GM21526 (cell line): ENCODE measurements around the gene TAF8.

Experiments used
- ATAC-seq: cut with Tn5 transposase; IDR thresholded peaks from one replicate; pipeline ENCODE4 v1.9.1; 2021; ENCODE audit warnings: moderate library complexity; ENCODE audit not compliant: unreplicated experiment, low FRiP score

TAF8 gene

DNA sequence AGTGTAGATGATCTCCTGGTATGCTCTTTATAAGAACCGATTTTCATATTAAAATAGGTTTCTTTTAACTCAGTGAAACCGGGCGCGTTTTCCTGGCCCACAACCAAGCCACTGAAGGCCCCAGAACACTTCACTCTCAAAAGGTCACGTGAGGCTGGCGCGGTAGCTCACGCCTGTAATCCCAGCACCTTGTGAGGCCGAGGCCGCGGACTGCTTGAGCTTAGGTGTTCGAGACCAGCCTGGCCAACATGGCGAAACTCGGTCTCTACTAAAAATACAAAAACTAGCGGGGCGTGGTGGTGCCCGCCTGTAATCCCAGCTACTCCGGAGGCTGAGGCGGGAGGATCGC is 402 bp upstream of the TAF8 start:
- no peak for ATAC-seq

DNA sequence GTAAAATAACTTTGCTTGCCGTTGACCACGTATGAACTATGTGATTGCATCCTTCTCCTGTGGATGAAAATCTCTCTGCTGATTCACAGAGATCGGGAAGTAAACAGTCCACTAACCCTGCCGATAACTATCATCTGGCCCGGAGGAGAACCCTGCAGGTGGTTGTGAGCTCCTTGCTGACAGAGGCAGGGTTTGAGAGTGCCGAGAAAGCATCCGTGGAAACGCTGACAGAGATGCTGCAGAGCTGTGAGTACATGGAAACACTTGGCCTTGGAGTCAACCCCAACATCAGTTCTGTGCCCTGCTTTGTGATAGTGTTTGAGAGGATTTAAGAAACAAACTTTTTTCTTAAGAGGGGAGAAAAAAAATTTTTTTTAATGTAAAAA is 937 bp downstream of the TAF8 start:
- no peak for ATAC-seq

- ATAC-seq, result no peak
Measured at GRCh38 chr6:42053601-42054000, 3.3 kb downstream of the TAF8 start.

DNA sequence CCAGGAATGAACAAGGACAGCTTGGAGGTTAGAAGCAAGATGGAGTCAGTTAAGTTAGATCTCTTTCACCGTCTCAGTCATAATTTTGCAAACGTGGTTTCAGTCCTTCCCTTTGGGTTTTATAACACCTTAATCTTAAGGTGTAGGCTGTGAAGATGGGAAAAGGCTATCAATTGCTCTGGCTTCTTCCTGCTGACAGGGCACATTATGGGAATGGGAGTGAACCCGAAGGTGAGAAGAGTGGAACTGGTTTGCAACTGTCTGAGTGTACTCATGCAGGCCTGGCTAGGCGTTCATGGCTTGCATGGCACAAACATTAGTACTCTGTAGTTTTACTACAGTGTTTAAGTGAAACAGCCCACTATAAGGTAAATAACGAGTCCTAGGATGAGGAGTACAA is 9.4 kb downstream of the TAF8 start:
- no peak for ATAC-seq

- ATAC-seq, result no peak
Measured at GRCh38 chr6:42066156-42066675, 15.9 kb downstream of the TAF8 start.

- no peak for ATAC-seq
Measured at GRCh38 chr6:42068173-42068572, 17.8 kb downstream of the TAF8 start.

GRCh38 chr6:42068872-42069522 is 18.7 kb downstream of the TAF8 start:
- no peak for ATAC-seq

DNA sequence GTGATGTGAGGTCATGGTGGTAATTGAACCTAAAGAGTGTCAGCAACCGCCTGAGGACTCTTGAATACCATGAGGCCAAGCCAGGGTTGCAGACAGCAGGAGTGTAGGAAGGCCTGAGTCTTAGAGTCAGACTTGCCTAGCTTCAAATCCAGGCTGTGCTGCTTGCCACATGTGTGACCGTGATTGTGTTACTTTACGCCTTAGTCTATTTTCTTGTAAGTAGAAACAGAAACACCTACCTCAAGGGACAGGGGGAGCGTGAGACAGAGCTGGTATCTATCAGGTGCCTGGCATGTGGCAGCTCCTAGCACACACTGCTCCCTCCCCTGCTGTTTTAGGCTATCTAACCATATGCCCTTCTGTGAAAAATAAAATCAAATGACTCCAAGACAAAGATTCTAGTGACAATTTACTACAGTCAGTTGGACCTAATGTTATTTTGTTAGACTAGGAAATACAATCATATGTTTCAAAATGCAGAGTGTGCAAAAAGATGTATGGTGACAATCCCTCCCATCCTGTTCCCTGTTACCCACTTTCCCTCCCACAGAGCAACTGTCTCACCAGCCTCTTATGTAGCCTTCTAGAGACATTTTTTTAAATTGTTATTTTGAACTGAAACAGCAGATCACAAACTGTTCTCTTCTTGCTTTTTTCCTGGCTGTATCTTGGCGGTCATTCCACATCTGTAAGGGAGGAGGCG is 21.7 kb downstream of the TAF8 start:
- no peak for ATAC-seq

DNA sequence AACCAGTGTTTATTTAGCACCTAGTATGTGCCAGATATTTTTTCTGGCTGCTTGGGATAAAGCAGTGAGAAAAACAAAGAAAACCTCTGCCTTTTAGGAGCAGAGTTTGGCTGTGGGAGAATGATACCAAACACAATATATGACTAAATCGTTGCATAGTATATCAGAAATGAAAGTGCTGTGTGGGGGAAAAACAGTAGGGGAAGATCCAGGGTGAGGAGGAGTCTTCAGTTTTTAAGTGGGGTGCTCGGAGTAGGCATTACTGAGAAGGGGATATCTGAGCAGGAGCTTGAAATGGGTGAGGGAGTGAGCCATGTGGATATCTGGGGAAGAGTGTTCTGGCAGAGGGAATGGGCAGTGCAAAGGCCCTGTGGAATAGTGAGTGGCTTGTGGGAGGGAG is 23.0 kb downstream of the TAF8 start:
- no peak for ATAC-seq

- ATAC-seq, result no peak
Measured at GRCh38 chr6:42075159-42075838, 25.0 kb downstream of the TAF8 start.

DNA sequence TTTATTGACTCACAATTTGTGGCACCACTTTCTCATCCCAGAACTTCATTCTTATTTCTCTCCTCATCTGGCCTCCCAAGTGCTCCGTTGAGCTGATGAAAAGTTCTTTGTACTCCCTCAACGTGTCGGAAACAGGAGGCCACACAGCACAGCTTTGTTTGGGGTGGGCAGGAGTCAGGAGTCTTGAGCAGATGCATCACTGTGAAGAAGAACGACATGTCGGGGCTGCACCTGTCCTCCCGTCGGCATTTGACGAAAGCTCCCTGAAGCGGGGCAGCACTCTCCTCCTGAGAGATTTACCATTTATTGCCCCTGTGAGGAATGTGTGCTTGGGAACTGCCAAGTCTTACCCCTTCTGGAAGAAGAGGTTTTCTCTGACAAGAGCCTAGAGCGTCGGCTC is 28.1 kb downstream of the TAF8 start:
- ATAC-seq, result no peak

- no peak for ATAC-seq
Measured at GRCh38 chr6:42079941-42080464, 29.7 kb downstream of the TAF8 start.

DNA sequence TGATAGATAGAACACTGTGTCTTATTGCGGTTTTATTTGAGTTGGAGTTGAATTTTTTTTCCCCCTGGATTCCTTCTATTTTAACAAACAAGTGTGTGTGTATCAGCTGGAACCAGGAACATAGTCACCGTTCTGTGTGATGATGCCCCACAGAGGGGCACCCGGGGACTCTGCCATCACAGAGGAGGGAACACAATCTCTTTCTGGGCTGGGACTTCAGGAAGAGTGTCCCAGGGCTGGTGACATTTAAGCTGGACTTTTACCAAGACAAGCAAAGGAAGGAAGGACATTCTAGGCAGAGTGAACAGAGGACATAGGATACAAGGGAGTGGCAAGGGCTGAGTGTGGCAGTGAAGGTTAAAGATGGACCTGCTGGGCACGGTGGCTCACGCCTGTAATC is 33.2 kb downstream of the TAF8 start:
- ATAC-seq, result no peak

DNA sequence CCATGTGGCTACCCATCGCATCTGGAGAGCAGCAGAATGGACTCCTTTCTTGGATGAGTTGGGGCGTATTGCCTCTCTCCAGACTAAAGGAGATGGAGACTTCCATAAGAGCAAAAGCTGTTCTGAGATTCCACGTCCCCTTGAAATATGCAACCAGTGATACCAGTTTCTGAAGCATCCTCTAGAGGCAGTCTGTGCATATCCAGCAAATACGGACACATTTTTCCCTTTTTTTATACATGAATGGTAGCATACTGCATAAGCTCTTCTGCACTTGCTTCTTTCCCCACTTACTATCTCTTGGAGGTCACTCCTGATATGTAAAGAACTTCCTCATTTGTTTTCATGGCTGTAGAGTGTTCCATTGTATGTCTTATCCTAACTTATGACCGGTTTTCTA is 34.6 kb downstream of the TAF8 start:
- no peak for ATAC-seq

GRCh38 chr6:42086046-42087035 is 36.0 kb downstream of the TAF8 start:
- no peak for ATAC-seq

DNA sequence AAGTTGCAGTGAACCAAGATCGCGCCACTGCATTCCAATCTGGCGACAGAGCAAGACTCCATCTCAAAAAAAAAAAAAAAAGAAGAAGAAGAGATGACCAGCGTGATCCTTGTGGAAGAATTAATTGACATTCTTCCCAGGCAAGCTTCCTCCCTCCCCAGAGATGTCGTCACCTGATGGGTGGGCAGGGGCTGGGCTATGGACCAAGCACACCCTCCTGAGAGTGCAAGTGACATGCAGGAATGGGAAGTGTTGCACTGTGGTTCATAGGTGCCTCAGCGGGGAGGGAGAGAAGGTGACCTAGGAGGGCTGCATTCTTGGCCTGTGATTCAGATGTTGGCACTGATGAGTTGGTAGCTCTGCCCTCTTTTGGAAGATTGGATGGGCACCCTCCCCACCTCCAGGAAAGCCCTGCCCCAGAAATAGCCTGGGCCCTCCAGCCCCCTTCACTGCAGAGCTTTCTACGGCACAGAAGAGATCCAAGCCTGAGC is 37.8 kb downstream of the TAF8 start:
- ATAC-seq, result no peak

DNA sequence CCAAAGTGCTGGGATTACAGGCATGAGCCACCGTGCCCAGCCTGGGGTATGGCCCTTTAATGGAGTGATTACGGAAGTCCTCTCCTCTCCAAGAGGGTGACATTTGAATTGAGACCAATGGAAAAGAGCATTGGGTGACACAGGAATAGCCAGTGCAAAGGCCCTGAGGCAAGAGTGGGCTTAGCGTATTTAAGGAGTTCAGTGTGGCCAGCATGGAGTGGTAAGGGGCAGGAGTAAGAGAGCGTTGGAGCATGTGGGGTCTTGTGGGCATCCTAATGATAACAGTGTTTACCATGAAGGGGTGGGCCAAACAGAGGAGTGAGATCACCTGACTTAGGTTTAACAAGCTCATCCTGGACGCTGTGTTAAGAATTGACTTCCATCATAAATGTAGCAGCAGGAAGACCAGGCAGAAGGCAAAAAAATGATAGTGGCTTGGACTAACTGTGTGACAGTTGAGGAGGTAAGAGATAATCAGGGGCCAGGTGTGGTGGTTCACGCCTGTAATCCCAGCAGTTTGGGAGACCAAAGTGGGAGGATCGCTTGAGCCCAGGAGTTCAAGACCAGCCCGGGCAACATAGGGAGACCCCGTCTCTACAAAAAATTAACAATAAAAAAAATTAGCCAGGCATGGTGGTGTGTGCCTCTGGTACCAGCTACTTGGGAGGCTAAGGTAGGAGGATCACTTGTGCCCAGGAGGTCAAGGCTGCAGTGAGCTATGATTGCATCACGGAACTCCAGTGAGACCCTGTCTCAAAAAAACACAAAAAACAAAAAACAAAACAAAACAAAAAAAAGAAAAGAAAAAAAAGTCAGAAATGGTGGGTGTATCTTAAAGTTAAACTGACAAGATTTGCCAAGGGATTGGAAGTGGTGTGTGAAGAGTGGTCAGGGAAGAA is 40.7 kb downstream of the TAF8 start:
- ATAC-seq, result no peak

DNA sequence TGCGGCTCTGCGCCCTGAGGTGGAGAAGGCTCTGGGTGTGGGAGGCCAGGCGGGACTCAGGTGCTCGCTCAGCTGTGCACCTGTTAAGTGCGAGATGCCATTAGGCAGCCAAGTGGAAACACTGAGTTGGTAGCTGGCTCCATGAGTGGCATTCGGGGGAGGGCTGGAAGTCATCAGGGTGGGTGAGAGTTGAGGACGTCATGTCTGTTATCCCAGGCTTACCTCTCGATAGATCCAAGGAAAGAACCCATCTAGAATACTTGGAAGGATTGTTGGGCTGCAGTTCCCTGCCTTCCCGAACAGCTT is 41.3 kb downstream of the TAF8 start:
- ATAC-seq, result no peak

GRCh38 chr6:42093582-42094329 is 43.4 kb downstream of the TAF8 start:
- no peak for ATAC-seq
